DMS 273 (cell line): ENCODE measurements around the gene DNAJB11.
"Not testable (repeated sequence)": the region's sequence is repeated elsewhere in the genome, so short reads cannot be mapped to it uniquely, and the experiment has no call there.

Source experiments
- DNase-seq: peaks from one replicate; lab custom pipeline; 2025; ENCODE audit not compliant: unreplicated experiment; lab: John Stamatoyannopoulos, UW

DNAJB11 gene

GRCh38 chr3:186551387-186551786, 19.1 kb upstream of the DNAJB11 start:
- no peak for DNase-seq

DNA sequence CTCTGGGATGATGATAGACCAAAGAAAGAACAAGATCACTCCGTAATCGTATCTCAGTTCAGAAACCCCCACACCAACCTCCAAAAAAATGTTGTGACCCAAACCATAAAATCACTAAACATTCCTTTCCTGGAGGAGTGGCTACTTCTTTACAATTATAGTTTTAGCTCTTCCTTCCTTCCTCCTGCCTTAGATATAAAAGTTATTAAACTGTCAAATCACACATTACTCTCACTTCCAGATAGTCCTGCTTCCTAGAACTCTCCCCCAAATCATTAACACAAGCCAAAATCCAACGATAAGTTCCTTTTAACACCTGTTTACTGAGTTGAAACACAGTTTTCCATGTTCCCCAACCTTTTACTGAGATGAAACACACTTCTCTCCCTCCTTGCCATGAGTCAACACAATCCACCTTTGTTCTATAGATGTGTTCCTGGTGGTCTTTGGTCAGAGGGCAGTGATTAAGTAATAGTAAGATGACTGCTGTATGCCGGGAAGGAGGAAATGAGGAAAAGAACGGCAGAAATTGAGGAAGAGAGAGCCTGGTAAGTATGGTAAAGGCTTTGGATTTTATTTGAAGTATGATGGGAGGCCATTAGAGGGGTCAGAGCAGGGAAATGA, 18.0 kb upstream of the DNAJB11 start:
- no peak for DNase-seq

DNA sequence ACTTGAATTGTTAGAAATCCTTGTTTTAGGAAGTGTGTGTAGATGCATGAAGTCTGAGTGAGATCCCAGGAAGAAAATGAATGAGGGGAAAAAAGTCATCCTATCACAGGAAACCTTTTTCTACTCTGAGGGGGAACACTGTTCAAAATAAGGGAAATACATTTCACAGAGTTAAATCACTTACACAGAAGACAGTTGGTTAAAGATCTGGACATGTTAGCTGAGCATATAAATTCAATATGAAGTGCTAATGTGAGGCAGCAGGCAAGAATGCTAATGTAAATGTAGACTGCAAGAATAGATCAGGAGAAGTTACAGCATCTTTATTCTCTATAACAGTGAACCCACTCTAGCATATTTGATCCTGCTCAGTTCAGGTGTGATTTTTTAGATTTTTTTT, 5.9 kb upstream of the DNAJB11 start:
- no peak for DNase-seq

GRCh38 chr3:186566772-186567071, 3.8 kb upstream of the DNAJB11 start:
- DNase-seq, result no peak

- DNase-seq, result peak; percentile 97
Measured at GRCh38 chr3:186567072-186567921, 3.2 kb upstream of the DNAJB11 start, which contains the start of gene TBCCD1. TSS of gene TBCCD1 (minus strand) at chr3:186567339. CDS start at chr3:186564329, 3,010 bp downstream.

- not testable (repeated sequence) for DNase-seq
Measured at GRCh38 chr3:186569361-186569760, 1.2 kb upstream of the DNAJB11 start.

DNA sequence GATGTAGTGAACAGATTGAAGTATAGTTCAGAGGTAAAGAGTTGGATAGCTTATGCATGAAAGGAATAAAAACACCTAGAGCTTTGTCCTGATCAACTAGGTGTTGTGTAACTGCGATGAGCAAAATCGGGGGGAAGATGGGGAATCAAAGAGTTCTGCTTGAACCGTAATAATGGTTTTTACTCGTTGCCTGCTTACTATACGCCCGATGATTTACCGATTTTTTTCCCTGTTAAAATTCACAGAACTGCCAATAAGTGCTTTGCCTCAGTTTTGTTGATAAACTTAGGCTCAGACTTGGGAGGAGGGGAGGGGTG, 783 bp upstream of the DNAJB11 start:
- peak; percentile 43 for DNase-seq

DNA sequence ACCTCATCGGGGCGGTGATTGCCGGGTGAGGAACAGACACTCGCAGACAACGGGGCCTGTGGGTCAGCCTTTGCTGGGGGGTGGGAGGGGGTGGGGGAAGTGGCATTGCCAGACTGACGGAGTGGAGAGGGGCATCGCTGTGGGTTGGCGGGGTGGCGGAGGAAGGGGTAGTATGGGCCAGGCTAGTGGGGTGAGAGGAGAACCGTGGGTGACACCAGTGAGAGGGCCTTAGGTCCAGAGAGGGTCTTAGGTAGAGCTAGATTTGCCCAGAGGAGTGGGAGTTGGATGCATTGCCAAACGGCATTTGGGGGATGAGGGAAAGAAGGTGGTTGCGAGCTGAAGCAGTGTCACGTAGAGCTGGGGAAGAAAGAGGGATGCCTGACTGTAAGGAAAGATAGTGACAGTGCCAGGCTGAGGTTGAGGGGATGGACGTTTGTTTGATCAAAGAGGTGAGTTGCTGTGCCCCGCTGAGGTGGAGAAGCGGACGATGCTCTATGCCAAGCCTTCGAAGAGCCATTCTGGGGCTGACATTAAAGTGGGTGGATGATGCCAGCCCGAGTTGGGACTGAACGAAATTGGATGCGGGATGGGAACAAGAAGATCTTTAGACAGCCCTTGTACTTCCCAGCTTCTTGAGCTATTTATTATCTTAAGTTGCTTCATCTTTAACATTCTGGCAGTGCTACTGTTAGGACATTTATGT, 572 bp downstream of the DNAJB11 start:
- DNase-seq, result peak; percentile 42

GRCh38 chr3:186571644-186572013, 1.1 kb downstream of the DNAJB11 start:
- DNase-seq, result no peak

DNA sequence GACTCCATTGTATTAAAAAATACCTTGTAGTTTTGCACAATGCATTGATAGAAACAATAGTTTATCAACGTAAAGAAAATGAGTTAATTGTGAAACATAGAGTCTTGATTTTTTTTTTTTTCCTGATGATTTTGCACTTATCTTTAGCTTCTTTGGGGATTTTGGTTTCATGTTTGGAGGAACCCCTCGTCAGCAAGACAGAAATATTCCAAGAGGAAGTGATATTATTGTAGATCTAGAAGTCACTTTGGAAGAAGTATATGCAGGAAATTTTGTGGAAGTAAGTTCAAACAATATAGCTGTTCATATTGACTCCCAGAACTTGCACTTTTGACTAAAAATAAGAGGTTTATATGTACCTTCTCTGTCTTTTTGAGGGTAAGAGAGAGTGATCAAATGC, 7.0 kb downstream of the DNAJB11 start:
- no peak for DNase-seq

GRCh38 chr3:186580785-186581184, 10.3 kb downstream of the DNAJB11 start:
- DNase-seq, result no peak

DNA sequence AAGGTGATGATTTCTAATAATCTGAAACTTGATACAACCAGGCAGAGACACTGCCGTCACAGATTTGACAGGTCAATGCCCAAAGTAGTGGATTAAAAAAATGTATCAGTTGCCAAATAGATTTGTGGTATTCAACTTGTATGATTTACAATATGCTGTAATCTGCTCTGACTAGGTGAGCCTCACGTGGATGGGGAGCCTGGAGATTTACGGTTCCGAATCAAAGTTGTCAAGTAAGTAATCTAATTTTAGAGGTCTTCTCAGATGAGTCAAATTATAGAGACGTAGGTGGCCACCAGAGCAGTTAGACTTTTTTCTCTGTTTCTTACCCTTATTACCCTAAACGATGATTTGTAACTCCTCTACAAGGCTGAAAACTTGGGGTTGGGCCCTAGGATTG, 12.0 kb downstream of the DNAJB11 start:
- DNase-seq, result no peak

DNA sequence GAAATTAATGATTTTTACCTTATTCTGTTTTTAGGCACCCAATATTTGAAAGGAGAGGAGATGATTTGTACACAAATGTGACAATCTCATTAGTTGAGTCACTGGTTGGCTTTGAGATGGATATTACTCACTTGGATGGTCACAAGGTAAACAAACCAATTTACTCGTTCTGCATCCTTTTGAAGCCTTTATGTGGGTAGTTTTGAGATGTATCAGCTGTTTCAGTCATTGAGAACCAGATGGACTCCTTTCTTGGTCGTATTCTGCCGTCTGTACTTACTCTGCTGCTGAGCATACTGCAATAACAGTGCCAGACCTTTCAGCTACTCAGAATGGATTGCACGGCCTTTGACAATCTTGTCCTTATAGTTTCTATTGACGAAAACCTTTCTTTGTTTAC, 13.3 kb downstream of the DNAJB11 start:
- no peak for DNase-seq

- DNase-seq, result not testable (repeated sequence)
Measured at GRCh38 chr3:186586245-186586644, 15.7 kb downstream of the DNAJB11 start.

GRCh38 chr3:186587183-186587582, 16.7 kb downstream of the DNAJB11 start:
- no peak for DNase-seq

GRCh38 chr3:186588632-186589031, 18.1 kb downstream of the DNAJB11 start:
- no peak for DNase-seq

DNA sequence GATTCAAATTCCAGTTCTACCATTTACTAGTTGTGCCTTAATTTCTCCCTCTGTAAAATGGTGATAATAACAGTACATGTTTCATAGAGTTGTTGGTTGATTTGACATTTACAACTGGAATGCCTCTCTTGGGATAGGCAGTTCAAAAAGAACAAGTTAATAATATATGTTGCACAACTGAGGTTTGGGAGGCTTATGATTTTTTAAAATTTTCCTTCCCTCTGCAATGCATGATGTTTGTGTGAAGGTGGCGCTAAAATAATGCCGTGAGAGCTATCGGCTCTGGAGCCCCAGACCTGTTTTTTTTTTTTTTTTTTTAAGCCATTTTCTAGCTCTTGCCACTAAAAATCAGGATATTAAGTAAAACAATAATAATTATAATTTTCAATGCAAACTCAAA, 18.6 kb downstream of the DNAJB11 start:
- DNase-seq, result peak; percentile 34

- DNase-seq, result no peak
Measured at GRCh38 chr3:186589856-186590579, 19.5 kb downstream of the DNAJB11 start.

DNA sequence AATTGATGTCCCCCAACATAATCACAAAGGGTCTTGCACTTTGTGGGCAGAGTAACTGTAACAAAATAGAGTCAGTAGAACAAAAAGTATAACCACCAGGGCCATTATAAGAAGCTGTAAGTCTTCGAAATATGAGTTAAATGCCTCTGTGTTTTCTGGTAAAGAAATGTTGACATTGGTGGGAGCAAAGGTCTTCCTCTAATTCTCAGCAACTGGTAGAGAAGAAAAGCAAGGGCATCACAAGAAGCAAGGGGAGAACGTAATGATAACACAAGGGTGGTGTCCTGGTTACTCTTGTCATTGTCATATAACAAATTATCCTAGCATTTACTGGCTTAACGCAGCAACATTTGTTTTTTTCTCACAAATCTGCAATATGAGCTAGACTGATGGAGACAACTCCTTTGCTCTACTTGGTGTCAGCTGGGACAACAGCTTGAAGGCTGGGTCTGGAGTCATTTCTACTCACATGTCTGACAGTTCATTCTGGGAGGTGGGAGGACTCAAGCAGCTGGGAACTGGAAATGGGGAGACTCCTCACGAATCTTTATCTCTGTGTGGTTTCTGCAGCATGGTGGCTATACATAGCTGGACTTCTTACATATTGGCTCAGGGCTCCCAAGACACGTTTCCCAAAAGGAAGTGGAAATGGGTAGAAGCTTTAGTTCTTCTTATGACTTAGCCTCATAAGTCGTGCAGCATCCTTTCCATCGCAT, 20.2 kb downstream of the DNAJB11 start:
- DNase-seq, result no peak

- no peak for DNase-seq
Measured at GRCh38 chr3:186592682-186593081, 22.2 kb downstream of the DNAJB11 start.

GRCh38 chr3:186593862-186594261, 23.3 kb downstream of the DNAJB11 start:
- DNase-seq, result no peak
